Measurements from ENCODE around the gene PML.

DNA sequence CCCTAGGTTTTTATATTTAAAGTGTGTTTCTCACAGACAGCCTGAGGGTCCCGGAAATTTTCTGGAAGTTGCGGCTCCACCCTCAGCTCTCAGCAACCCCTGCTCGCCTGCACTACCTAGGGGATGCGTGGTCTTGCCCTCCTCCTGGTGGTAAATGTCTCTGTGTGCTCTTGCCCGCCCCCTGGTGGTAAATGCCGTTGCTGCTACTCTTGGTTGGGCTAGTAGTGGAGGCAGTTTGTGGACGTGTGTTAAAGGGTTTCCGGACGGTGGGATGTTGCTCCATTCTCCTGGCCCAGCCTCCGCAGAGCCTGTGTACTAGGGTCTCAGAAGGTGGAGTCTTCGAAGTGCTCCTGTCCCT lies 29.8 kb upstream of the PML start:
- TF ChIP-seq TAF1 (IDR thresholded peaks at IDR 0.05; ENCODE audit: low read depth, low read length) (no peak), POLR2A (IDR thresholded peaks at IDR 0.05; ENCODE audit: low read depth, low read length) (no peak), POLR2AphosphoS5 (IDR thresholded peaks at IDR 0.05; ENCODE audit: low read depth, low read length) (no peak)

Measured in GM12891 (cell line).